Measurements from ENCODE around the gene TSPAN15.

The TSPAN15 gene

GRCh38 chr10:69489506-69490090 is 38.3 kb downstream of the TSPAN15 start:
- DNase-seq, result no peak

GRCh38 chr10:69490876-69491275 is 39.6 kb downstream of the TSPAN15 start:
- DNase-seq, result no peak

- DNase-seq, result no peak
These were observed 40.3 kb downstream of the TSPAN15 start for GRCh38 chr10:69491611-69492010.

- no peak for DNase-seq
These were observed 41.0 kb downstream of the TSPAN15 start for GRCh38 chr10:69492091-69492745.

- no peak for DNase-seq
These were observed 41.6 kb downstream of the TSPAN15 start for GRCh38 chr10:69492746-69493462.

GRCh38 chr10:69494626-69495558 is 43.6 kb downstream of the TSPAN15 start:
- no peak for DNase-seq

GRCh38 chr10:69495666-69496065 is 44.4 kb downstream of the TSPAN15 start:
- DNase-seq, result no peak

- DNase-seq, result no peak
These were observed 45.3 kb downstream of the TSPAN15 start for GRCh38 chr10:69496352-69497230.

GRCh38 chr10:69497231-69497561 is 45.9 kb downstream of the TSPAN15 start:
- no peak for DNase-seq

GRCh38 chr10:69497611-69498390 is 46.5 kb downstream of the TSPAN15 start:
- peak; percentile 20 for DNase-seq

- no peak for DNase-seq
These were observed 47.6 kb downstream of the TSPAN15 start for GRCh38 chr10:69498711-69499471.

- no peak for DNase-seq
These were observed 48.7 kb downstream of the TSPAN15 start for GRCh38 chr10:69499726-69500689.

GRCh38 chr10:69500864-69501468 is 49.7 kb downstream of the TSPAN15 start:
- DNase-seq, result no peak

GRCh38 chr10:69501657-69502056 is 50.4 kb downstream of the TSPAN15 start:
- no peak for DNase-seq

- DNase-seq, result no peak
These were observed 51.3 kb downstream of the TSPAN15 start for GRCh38 chr10:69502589-69502988.

- DNase-seq, result no peak
These were observed 52.0 kb downstream of the TSPAN15 start for GRCh38 chr10:69503001-69503895.

GRCh38 chr10:69503896-69504265 is 52.6 kb downstream of the TSPAN15 start:
- DNase-seq, result no peak
